Tibial artery (tissue), 4 donors: ENCODE results near the gene CHTF18.

Source experiments
- DNase-seq, 2 donors: peaks; one replicate each; pipeline ENCODE4 v3.0.0-alpha.2; 2019
- H3K27ac ChIP-seq, 2 donors: fragments of 200-600 bp; sonication (generic) in 1 of 2; 1 replicate in 1 of 2; 2 replicates in 1 of 2; pipeline ENCODE4 v1.5.1; 2018 to 2019; ENCODE audit warnings: mild to moderate bottlenecking in 1 of 2
- H3K27me3 ChIP-seq, 2 donors: fragments of 200-600 bp; sonication (generic) in 1 of 2; one replicate each; pipeline versions ENCODE4 v1.5.1 to v1.6.0; 2016 to 2019
- H3K36me3 ChIP-seq, 3 donors: fragments of 200-600 bp; sonication (generic) in 2 of 3; one replicate each; pipeline ENCODE4 v1.5.1; 2016 to 2019; ENCODE audit warnings: mild to moderate bottlenecking in 2 of 3
- H3K4me1 ChIP-seq, 4 donors: fragments of 200-600 bp; sonication (generic) in 2 of 4; 1 replicate in 3 of 4; 2 replicates in 1 of 4; pipeline ENCODE4 v1.5.1; 2016 to 2019
- H3K4me3 ChIP-seq, 2 donors: fragments of 200-600 bp; sonication (generic) in 1 of 2; 1 replicate in 1 of 2; 2 replicates in 1 of 2; pipeline ENCODE4 v1.5.1; 2018 to 2019; ENCODE audit warnings: mild to moderate bottlenecking in 2 of 2
- H3K9me3 ChIP-seq, 3 donors: fragments of 200-600 bp; sonication (generic) in 1 of 3; one replicate each; pipeline ENCODE4 v1.5.1; 2016 to 2019
- CTCF ChIP-seq, 2 experiments: fragments of 200-600 bp in 1 of 2; fragments of 450-650 bp in 1 of 2; IDR thresholded peaks; one replicate each; pipeline ENCODE4 v1.5.1; 2017 to 2019; ENCODE audit warnings: antibody characterized with exemption in 2 of 2, mild to moderate bottlenecking in 1 of 2, moderate library complexity in 1 of 2
- intact Hi-C: fragments of 100-400 bp; cut with DNase I; formaldehyde crosslinking; loops from one replicate; pipeline ENCODE4 v1.15.0; 2023; ENCODE audit warnings: low total_unique reads

Gene CHTF18

GRCh38 chr16:797686-798085, 9.3 kb downstream of the CHTF18 start:
- no peak for TF ChIP-seq CTCF (IDR thresholded peaks at IDR 0.05)
- Histone ChIP-seq H3K4me3 (no peak overlapping the region), H3K36me3 (peaks cover 0 to 18% (median 0%) of the 10 kb centered on the region in 3 donors), H3K27ac (no peak overlapping the region), H3K4me1 (peaks cover 0 to 6% (median 0%) of the 10 kb centered on the region in 4 donors), H3K9me3 (no peaks in the 10 kb centered on the region), H3K27me3 (peaks cover 0 to 69% of the 10 kb centered on the region in 2 donors)
- intact Hi-C loops, result no loop called here
- no peak for DNase-seq

GRCh38 chr16:798666-799065, 10.2 kb downstream of the CHTF18 start:
- no peak overlapping the region for H3K4me3 ChIP-seq
- peaks cover 0 to 79% of the 10 kb centered on the region in 2 donors for H3K27me3 ChIP-seq
- no peaks in the 10 kb centered on the region for H3K9me3 ChIP-seq
- peaks cover 0 to 6% (median 0%) of the 10 kb centered on the region in 4 donors for H3K4me1 ChIP-seq
- peaks cover 0 to 8% (median 0%) of the 10 kb centered on the region in 3 donors for H3K36me3 ChIP-seq
- no peak for TF ChIP-seq CTCF (IDR thresholded peaks at IDR 0.05)
- DNase-seq, result no peak
- intact Hi-C loops, result no loop called here
- no peak overlapping the region for H3K27ac ChIP-seq

DNA sequence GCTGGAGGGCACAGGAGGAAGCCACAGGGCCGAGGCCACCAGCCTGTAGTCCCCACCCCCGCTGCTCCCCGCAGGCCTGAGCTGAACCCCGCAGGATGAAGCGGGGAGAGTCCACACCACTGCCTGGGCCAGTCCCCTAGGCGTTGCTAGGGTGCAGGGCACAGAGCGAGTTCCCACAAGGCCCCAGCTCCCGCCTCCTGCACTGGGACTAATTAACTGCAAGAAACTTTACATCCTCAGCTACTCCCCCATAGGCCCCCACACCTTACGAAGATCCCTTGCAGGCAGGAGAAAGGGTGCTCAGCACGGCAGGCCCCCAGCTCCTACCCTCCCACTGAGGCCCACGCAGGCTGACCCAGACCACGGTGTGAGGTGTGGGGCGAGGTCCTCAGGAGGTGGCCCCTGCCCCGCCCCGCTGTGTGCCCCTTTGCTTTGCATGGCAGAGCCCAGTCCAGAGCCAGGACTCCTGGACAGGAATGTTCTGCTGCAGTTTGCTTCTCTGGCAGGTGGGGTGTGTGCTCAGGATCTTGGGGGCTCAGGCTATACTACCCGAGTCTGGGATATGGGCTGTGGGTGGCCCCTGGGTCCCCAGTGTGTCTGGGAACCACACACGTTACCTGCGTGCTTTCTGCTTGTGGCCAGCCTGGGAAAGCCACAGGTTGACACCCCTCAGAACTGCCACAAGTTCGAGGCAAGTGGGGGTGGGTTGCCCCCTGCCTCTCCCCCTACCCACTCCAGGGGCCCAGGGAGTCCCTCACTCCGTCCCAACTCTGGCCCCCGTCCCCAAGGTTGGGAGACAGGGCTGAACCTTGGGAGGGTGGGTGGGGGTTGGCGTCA, 10.9 kb downstream of the CHTF18 start:
- Histone ChIP-seq H3K27me3 (peaks cover 0 to 79% of the 10 kb centered on the region in 2 donors), H3K4me3 (no peak overlapping the region), H3K27ac (no peak overlapping the region), H3K36me3 (peaks cover 0 to 2% (median 0%) of the 10 kb centered on the region in 3 donors), H3K9me3 (no peaks in the 10 kb centered on the region), H3K4me1 (peaks cover 0 to 6% (median 0%) of the 10 kb centered on the region in 4 donors)
- DNase-seq, result no peak
- intact Hi-C loops, result no loop called here
- no peak for TF ChIP-seq CTCF (IDR thresholded peaks at IDR 0.05)

DNA sequence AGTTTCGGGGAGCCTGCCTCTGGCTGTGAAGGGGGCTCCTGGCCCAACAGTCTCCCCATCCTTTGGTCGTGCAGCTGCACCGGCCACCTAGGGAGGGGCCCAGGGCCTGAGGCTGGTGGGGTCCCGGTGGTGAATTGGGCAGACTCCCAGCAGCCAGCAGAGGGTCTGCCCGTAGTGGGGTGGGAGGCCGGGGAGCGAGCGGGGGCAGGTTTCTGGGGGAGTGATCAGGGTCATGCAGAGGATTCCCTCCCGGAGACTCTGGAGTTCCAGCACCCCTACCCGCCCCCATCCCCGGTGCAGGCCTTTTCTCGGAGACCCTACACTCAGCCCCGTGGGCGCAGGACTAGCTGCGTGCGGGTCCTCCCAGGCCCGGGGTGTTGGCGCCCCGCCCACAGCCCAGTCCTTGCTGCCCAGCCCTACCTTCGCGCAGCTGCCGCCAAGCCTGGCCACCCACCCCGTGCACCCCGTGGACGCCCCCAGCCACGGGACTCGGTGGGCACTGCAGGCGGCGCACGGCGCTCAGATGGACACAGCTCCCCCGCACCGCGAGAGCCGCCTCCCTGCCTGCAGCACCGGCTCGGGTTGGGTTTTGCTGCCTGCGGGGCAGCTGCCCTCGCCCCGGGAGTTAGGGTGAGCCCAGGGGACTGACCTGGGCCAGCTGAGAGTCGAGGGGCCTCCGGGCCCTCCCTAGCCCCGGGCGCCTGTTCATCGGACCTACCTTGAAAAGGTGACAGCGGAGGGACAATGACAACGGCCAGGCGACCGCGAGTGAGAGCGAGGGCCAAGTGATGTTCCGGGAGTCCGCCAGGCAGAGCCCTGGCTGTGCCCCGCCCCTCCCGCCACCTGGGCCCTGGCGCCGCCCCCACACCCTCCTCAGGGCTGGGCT, 11.8 kb downstream of the CHTF18 start, which contains the start of gene GNG13:
Gene GNG13, minus strand, starts transcription at position 787 of the 886 bp plus-strand sequence. CDS start 1,657 bp downstream, outside the sequence.
- peaks cover 0 to 6% (median 0%) of the 10 kb centered on the region in 4 donors for H3K4me1 ChIP-seq
- H3K36me3 ChIP-seq, result no peaks in the 10 kb centered on the region
- no peak within 1 kb of the TSS for H3K4me3 ChIP-seq
- peaks cover 0 to 79% of the 10 kb centered on the region in 2 donors for H3K27me3 ChIP-seq
- no peak within 1 kb of the TSS for H3K27ac ChIP-seq
- H3K9me3 ChIP-seq, result no peaks in the 10 kb centered on the region
- DNase-seq, result no peak
- no peak for TF ChIP-seq CTCF (IDR thresholded peaks at IDR 0.05)
- intact Hi-C loops, result no loop called here

GRCh38 chr16:800834-801511, 12.6 kb downstream of the CHTF18 start:
- Histone ChIP-seq H3K27ac (no peak overlapping the region), H3K9me3 (no peaks in the 10 kb centered on the region), H3K4me1 (peaks cover 0 to 6% (median 0%) of the 10 kb centered on the region in 4 donors), H3K27me3 (peaks cover 0 to 76% of the 10 kb centered on the region in 2 donors), H3K36me3 (no peaks in the 10 kb centered on the region), H3K4me3 (no peak overlapping the region)
- no peak for TF ChIP-seq CTCF (IDR thresholded peaks at IDR 0.05)
- intact Hi-C loops, result no loop called here
- no peak for DNase-seq
